Uterus (tissue), 4 donors: ENCODE measurements around the gene BPIFA2. TPM values are rescaled to one million over a fixed set of nuclear protein-coding genes. Genes with fewer than 3 reads are reported as not detected.

Experiments used
- DNase-seq, 2 donors: peaks; one replicate each; pipeline ENCODE4 v3.0.0-alpha.2; 2019 to 2020
- H3K27ac ChIP-seq, 2 donors: fragments of 200-600 bp; sonication (generic); 1 replicate in 1 of 2; 2 replicates in 1 of 2; pipeline ENCODE4 v1.5.1; 2016 to 2018
- H3K27me3 ChIP-seq, 2 donors: fragments of 200-600 bp; sonication (generic); one replicate each; pipeline ENCODE4 v1.5.1; 2018 to 2019; ENCODE audit warnings: control low read depth in 1 of 2
- H3K36me3 ChIP-seq, 2 donors: fragments of 200-600 bp; sonication (generic); one replicate each; pipeline ENCODE4 v1.5.1; 2019; ENCODE audit warnings: control low read depth in 1 of 2
- H3K4me1 ChIP-seq, 2 donors: fragments of 200-600 bp; sonication (generic); one replicate each; pipeline ENCODE4 v1.5.1; 2018 to 2019; ENCODE audit warnings: control low read depth in 1 of 2
- H3K4me3 ChIP-seq, 2 donors: fragments of 200-600 bp; sonication (generic); 1 replicate in 1 of 2; 2 replicates in 1 of 2; pipeline ENCODE4 v1.5.1; 2018 to 2019; ENCODE audit warnings: mild to moderate bottlenecking in 1 of 2
- H3K9me3 ChIP-seq, 2 donors: fragments of 200-600 bp; sonication (generic); one replicate each; pipeline ENCODE4 v1.5.1; 2019; ENCODE audit warnings: control low read depth in 1 of 2
- POLR2A ChIP-seq, 2 donors: fragments of 450-650 bp; IDR thresholded peaks; one replicate each; pipeline ENCODE4 v1.6.1; 2016; ENCODE audit warnings: antibody characterized with exemption in 2 of 2, mild to moderate bottlenecking in 1 of 2, moderate library complexity in 1 of 2
- intact Hi-C: fragments of 100-400 bp; cut with DNase I; formaldehyde crosslinking; loops from one replicate; pipeline ENCODE4 v1.15.1; 2023; ENCODE audit warnings: low total_unique reads
- total RNA-seq, 4 donors: library from RNA; depleted of rRNA in 3 of 4; stranded (reverse); fragments of >200 nt in 3 of 4; gene quantifications; one replicate each; pipeline versions ENCODE4 v1.1.0 to v1.2.4, GENCODE V29; 2014 to 2023
- TF ChIP-seq, protein P1 (sequence below), 4 experiments: fragments of 200-600 bp in 2 of 4; fragments of 450-650 bp in 2 of 4; sonication (generic) in 2 of 4; IDR thresholded peaks; one replicate each; pipeline ENCODE4 v1.5.1; 2016 to 2019; ENCODE audit warnings: antibody characterized with exemption in 4 of 4, mild to moderate bottlenecking in 2 of 4, moderate library complexity in 1 of 4
- donor health status: DM: yes; HTN: yes; CAD: no.

The BPIFA2 gene
- total RNA-seq, 4 donors from 2014 or later, result not detected

- intact Hi-C loops, result no loop called here
- H3K27me3 ChIP-seq, result no peaks in the 10 kb centered on the region
- H3K4me1 ChIP-seq, result no peaks in the 10 kb centered on the region
- TF ChIP-seq, protein P1, sequence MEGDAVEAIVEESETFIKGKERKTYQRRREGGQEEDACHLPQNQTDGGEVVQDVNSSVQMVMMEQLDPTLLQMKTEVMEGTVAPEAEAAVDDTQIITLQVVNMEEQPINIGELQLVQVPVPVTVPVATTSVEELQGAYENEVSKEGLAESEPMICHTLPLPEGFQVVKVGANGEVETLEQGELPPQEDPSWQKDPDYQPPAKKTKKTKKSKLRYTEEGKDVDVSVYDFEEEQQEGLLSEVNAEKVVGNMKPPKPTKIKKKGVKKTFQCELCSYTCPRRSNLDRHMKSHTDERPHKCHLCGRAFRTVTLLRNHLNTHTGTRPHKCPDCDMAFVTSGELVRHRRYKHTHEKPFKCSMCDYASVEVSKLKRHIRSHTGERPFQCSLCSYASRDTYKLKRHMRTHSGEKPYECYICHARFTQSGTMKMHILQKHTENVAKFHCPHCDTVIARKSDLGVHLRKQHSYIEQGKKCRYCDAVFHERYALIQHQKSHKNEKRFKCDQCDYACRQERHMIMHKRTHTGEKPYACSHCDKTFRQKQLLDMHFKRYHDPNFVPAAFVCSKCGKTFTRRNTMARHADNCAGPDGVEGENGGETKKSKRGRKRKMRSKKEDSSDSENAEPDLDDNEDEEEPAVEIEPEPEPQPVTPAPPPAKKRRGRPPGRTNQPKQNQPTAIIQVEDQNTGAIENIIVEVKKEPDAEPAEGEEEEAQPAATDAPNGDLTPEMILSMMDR (IDR thresholded peaks at IDR 0.05), result no peak
- TF ChIP-seq POLR2A (IDR thresholded peaks at IDR 0.05), result no peak
- H3K9me3 ChIP-seq, result no peaks in the 10 kb centered on the region
- H3K36me3 ChIP-seq, result no peaks in the 10 kb centered on the region
- no peak overlapping the region for H3K4me3 ChIP-seq
- no peak for DNase-seq
- no peak overlapping the region for H3K27ac ChIP-seq
These were observed 5.6 kb upstream of the BPIFA2 start for GRCh38 chr20:33162313-33162712.

DNA sequence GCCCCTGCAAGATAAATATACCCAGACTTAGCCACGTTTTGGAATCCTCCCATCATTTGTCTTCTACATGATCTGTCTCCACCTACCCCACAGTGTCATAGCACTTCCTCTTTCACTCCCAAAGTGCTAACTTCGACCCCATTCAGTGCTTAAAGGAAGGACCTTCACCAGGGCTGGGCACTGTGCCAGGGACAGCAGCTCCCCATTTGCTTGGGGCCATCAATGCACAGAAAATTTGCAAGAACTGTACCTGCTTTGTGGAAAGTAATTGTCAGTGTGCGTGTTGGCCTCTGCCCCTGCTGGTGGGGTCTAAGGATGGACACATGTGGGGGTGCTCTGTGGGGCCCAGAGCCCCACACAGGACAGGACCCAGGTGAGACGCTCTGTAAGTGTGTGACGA lies 5.2 kb upstream of the BPIFA2 start:
- intact Hi-C loops, result no loop called here

GRCh38 chr20:33163856-33164762 lies 3.9 kb upstream of the BPIFA2 start:
- TF ChIP-seq POLR2A (IDR thresholded peaks at IDR 0.05), result no peak
- TF ChIP-seq, protein P1 (IDR thresholded peaks at IDR 0.05), result no peak
- intact Hi-C loops, result no loop called here

More for the DNA sequence above, 5.2 kb upstream of the BPIFA2 start:
- H3K36me3 ChIP-seq, result no peaks in the 10 kb centered on the region
- H3K27ac ChIP-seq, result no peak overlapping the region
- H3K27me3 ChIP-seq, result no peaks in the 10 kb centered on the region
- H3K4me1 ChIP-seq, result no peaks in the 10 kb centered on the region
- no peak for DNase-seq
- TF ChIP-seq POLR2A (IDR thresholded peaks at IDR 0.05), result no peak
- TF ChIP-seq, protein P1 (IDR thresholded peaks at IDR 0.05), result no peak
- no peak overlapping the region for H3K4me3 ChIP-seq
- H3K9me3 ChIP-seq, result no peaks in the 10 kb centered on the region

DNA sequence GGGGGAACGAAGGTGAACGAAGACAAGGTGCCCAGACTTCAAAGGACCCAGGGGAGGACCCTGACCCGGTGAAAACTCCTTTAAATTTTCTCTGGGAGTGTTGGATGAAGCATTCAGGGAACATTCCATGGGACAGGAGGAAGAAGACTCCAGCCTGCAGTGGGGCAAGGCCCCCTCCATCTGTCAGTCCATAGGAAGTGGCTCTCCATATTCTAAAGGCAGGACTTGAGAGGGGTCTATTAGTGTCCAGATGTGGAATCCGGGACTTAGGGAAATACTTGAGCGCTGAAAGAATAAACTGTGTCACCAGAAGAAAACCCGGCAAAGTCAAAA lies 3.2 kb upstream of the BPIFA2 start:
- intact Hi-C loops, result no loop called here
- no peak overlapping the region for H3K27ac ChIP-seq
- DNase-seq, result no peak
- H3K4me3 ChIP-seq, result no peak overlapping the region
- H3K27me3 ChIP-seq, result no peaks in the 10 kb centered on the region
- no peaks in the 10 kb centered on the region for H3K9me3 ChIP-seq
- H3K4me1 ChIP-seq, result no peaks in the 10 kb centered on the region
- TF ChIP-seq, protein P1 (IDR thresholded peaks at IDR 0.05), result no peak
- no peak for TF ChIP-seq POLR2A (IDR thresholded peaks at IDR 0.05)
- H3K36me3 ChIP-seq, result no peaks in the 10 kb centered on the region

More at GRCh38 chr20:33163856-33164762, 3.9 kb upstream of the BPIFA2 start:
- H3K4me3 ChIP-seq, result no peak overlapping the region
- no peaks in the 10 kb centered on the region for H3K27me3 ChIP-seq
- H3K9me3 ChIP-seq, result no peaks in the 10 kb centered on the region
- DNase-seq, result no peak
- H3K4me1 ChIP-seq, result no peaks in the 10 kb centered on the region
- H3K36me3 ChIP-seq, result no peaks in the 10 kb centered on the region
- H3K27ac ChIP-seq, result no peak overlapping the region

DNA sequence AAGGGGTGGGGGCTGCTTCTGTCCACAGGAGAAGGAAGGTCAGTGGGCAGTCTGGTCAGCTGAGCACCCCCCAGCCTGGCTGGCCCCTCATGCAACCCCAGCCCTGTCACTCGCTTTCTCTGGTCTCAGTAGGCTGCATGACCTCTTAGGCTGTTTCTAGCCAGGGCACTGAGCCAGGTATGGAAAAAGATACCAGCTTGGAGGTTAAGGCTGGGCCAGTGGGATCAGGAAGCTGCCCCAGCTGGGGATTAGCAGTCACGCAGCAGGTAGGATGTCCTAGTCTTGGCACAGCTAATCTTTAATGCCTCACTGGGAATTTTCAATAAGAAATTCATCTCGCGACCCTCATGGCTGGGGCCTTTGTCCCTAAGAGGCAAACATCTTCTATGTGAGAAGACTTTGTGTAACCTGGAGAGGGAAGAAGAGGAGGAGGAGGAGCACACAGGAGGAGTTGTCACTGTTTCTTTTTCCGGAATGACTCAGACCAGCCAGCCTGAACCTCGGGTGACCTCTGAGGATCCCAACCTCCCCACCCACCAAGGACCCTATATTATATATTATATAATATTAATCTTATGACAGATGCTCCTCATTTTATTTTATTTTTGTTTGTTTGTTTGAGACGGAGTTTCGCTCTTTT lies 2.4 kb upstream of the BPIFA2 start:
- TF ChIP-seq, protein P1 (IDR thresholded peaks at IDR 0.05), result no peak
- TF ChIP-seq POLR2A (IDR thresholded peaks at IDR 0.05), result no peak
- intact Hi-C loops, result no loop called here
- no peak for DNase-seq
- Histone ChIP-seq H3K27me3 (no peaks in the 10 kb centered on the region), H3K27ac (no peak overlapping the region), H3K4me3 (no peak overlapping the region), H3K4me1 (no peaks in the 10 kb centered on the region), H3K36me3 (no peaks in the 10 kb centered on the region), H3K9me3 (no peaks in the 10 kb centered on the region)
